H9 (cell line): Measurements from ENCODE around the gene MRPS15. TPM values are rescaled to one million over a fixed set of nuclear protein-coding genes. Genes with fewer than 3 reads are reported as not detected.

Experiments
- DNase-seq: peaks from one replicate; pipeline ENCODE4 v3.0.0-alpha.2; 2017
- H2AFZ ChIP-seq: one replicate; pipeline ENCODE4 v1.6.1; 2013; ENCODE audit warnings: mild to moderate bottlenecking, low read length, control low read depth, moderate library complexity
- H2AK5ac ChIP-seq: 2 replicates; pipeline ENCODE4 v1.6.1; 2013; ENCODE audit warnings: low read length, control low read depth, mixed read lengths; ENCODE audit not compliant: insufficient read length
- H2BK120ac ChIP-seq: one replicate; pipeline ENCODE4 v1.6.1; 2013; ENCODE audit warnings: low read depth, mild to moderate bottlenecking, low read length, control low read depth, inconsistent platforms; ENCODE audit not compliant: poor library complexity, severe bottlenecking
- H2BK12ac ChIP-seq: 2 replicates; pipeline ENCODE4 v1.6.1; 2013; ENCODE audit warnings: low read length, control low read depth, mixed read lengths, low read depth; ENCODE audit not compliant: insufficient read length
- H2BK15ac ChIP-seq: 2 replicates; pipeline ENCODE4 v1.6.1; 2013; ENCODE audit warnings: low read depth, low read length, control low read depth
- H2BK20ac ChIP-seq: one replicate; pipeline ENCODE4 v1.6.1; 2013; ENCODE audit warnings: low read depth, mild to moderate bottlenecking, low read length, control low read depth, inconsistent platforms; ENCODE audit not compliant: poor library complexity, severe bottlenecking
- H2BK5ac ChIP-seq: 2 replicates; pipeline ENCODE4 v1.6.1; 2013; ENCODE audit warnings: low read length, control low read depth, mixed read lengths; ENCODE audit not compliant: insufficient read length
- H3K14ac ChIP-seq: 2 replicates; pipeline ENCODE4 v1.6.1; 2013; ENCODE audit warnings: low read length, control low read depth; ENCODE audit not compliant: insufficient read depth
- H3K18ac ChIP-seq: 2 replicates; pipeline ENCODE4 v1.6.1; 2013; ENCODE audit warnings: low read depth, mild to moderate bottlenecking, mixed read lengths, low read length, control low read depth; ENCODE audit not compliant: insufficient read length
- H3K23ac ChIP-seq: 2 replicates; pipeline ENCODE4 v1.6.1; 2013; ENCODE audit warnings: low read length, control low read depth, mixed read lengths, low read depth; ENCODE audit not compliant: insufficient read length
- H3K23me2 ChIP-seq: 2 replicates; pipeline ENCODE4 v1.6.1; 2013; ENCODE audit warnings: low read depth, mild to moderate bottlenecking, mixed read lengths, low read length, control low read depth; ENCODE audit not compliant: insufficient read length, poor library complexity, severe bottlenecking
- H3K27ac ChIP-seq: 2 replicates; pipeline ENCODE4 v1.5.1; 2013; ENCODE audit warnings: low read length, control low read depth, mixed read lengths, low read depth; ENCODE audit not compliant: insufficient read length
- H3K27me3 ChIP-seq: 2 replicates; pipeline ENCODE4 v1.6.1; 2013; ENCODE audit warnings: low read length, control low read depth, inconsistent platforms; ENCODE audit not compliant: insufficient read depth
- H3K4ac ChIP-seq: 2 replicates; pipeline ENCODE4 v1.6.1; 2013; ENCODE audit warnings: low read depth, mild to moderate bottlenecking, control low read depth, inconsistent platforms, low read length, moderate library complexity
- H3K4me1 ChIP-seq: 2 replicates; pipeline ENCODE4 v1.6.1; 2013; ENCODE audit warnings: low read length, control low read depth, inconsistent platforms; ENCODE audit not compliant: insufficient read depth
- H3K4me2 ChIP-seq: 2 replicates; pipeline ENCODE4 v1.6.1; 2013; ENCODE audit warnings: low read length, control low read depth, mixed read lengths; ENCODE audit not compliant: insufficient read length, insufficient read depth
- H3K56ac ChIP-seq: 2 replicates; pipeline ENCODE4 v1.6.1; 2013; ENCODE audit warnings: low read depth, mild to moderate bottlenecking, mixed read lengths, low read length, control low read depth; ENCODE audit not compliant: insufficient read length
- H3K79me1 ChIP-seq: 2 replicates; pipeline ENCODE4 v1.6.1; 2013; ENCODE audit warnings: low read depth, mild to moderate bottlenecking, moderate library complexity, low read length, control low read depth, inconsistent platforms; ENCODE audit not compliant: insufficient read depth, poor library complexity, severe bottlenecking
- H3K79me2 ChIP-seq: 2 replicates; pipeline ENCODE4 v1.6.1; 2013; ENCODE audit warnings: low read length, control low read depth, inconsistent platforms; ENCODE audit not compliant: insufficient read depth
- H3K9ac ChIP-seq: 2 replicates; pipeline ENCODE4 v1.6.1; 2013; ENCODE audit warnings: low read length, control low read depth, mixed read lengths; ENCODE audit not compliant: insufficient read length; ENCODE audit errors: extremely low read depth
- H3K9me3 ChIP-seq: one replicate; pipeline ENCODE4 v1.6.1; 2013; ENCODE audit warnings: low read depth, low read length, inconsistent platforms; ENCODE audit not compliant: control insufficient read depth
- H3T11ph ChIP-seq: one replicate; pipeline ENCODE4 v1.6.1; 2013; ENCODE audit warnings: mild to moderate bottlenecking, low read length, control low read depth, inconsistent platforms
- H4K20me1 ChIP-seq: one replicate; pipeline ENCODE4 v1.6.1; 2013; ENCODE audit not compliant: control insufficient read depth, insufficient read length, insufficient read depth
- H4K5ac ChIP-seq: 2 replicates; pipeline ENCODE4 v1.6.1; 2013; ENCODE audit warnings: low read depth, mild to moderate bottlenecking, mixed read lengths, low read length, control low read depth; ENCODE audit not compliant: insufficient read length
- H4K8ac ChIP-seq: replicated peaks from 2 replicates; pipeline ENCODE4 v1.6.1; 2013; ENCODE audit warnings: low read length, control low read depth, mixed read lengths, low read depth; ENCODE audit not compliant: insufficient read length
- H4K91ac ChIP-seq: 2 replicates; pipeline ENCODE4 v1.6.1; 2013; ENCODE audit warnings: low read depth, mild to moderate bottlenecking, moderate library complexity, mixed read lengths, low read length, control low read depth; ENCODE audit not compliant: insufficient read length
- H3K27ac Mint-ChIP-seq, 3 experiments: 2 replicates in 2 of 3; 3 replicates in 1 of 3; pipeline ENCODE4 v1.8.0; 2020 to 2021; ENCODE audit warnings: mixed read lengths in 3 of 3, mild to moderate bottlenecking in 1 of 3, moderate library complexity in 1 of 3
- H3K27me3 Mint-ChIP-seq: 2 replicates; pipeline ENCODE4 v1.8.0; 2021; ENCODE audit warnings: low read depth, mild to moderate bottlenecking, moderate library complexity, mixed read lengths
- H3K36me3 Mint-ChIP-seq, 3 experiments: 2 replicates in 2 of 3; 3 replicates in 1 of 3; pipeline ENCODE4 v1.8.0; 2020 to 2021; ENCODE audit warnings: low read depth in 3 of 3, mixed read lengths in 3 of 3; ENCODE audit not compliant: insufficient read depth in 1 of 3
- H3K4me1 Mint-ChIP-seq, 2 experiments: 2 replicates each; pipeline ENCODE4 v1.8.0; 2020; ENCODE audit warnings: mixed read lengths in 2 of 2
- H3K4me3 Mint-ChIP-seq, 2 experiments: 2 replicates in 1 of 2; 3 replicates in 1 of 2; pipeline ENCODE4 v1.8.0; 2020 to 2021; ENCODE audit warnings: mild to moderate bottlenecking in 2 of 2, mixed read lengths in 2 of 2, moderate library complexity in 1 of 2
- H3K9me3 Mint-ChIP-seq, 2 experiments: 2 replicates in 1 of 2; 3 replicates in 1 of 2; pipeline ENCODE4 v1.8.0; 2020; ENCODE audit warnings: mild to moderate bottlenecking in 2 of 2, mixed read lengths in 2 of 2, moderate library complexity in 1 of 2
- CTCF ChIP-seq: fragments of 200-600 bp; sonication (generic); conservative IDR thresholded peaks from 3 replicates; pipeline ENCODE4 v1.8.0; 2021; ENCODE audit warnings: antibody characterized with exemption, mild to moderate bottlenecking
- WGBS: extraction: QIAGEN DNeasy Blood & Tissue Kit; methylation state at CpG from one replicate; pipeline ENCODE4 v1.1.7; 2013; ENCODE audit warnings: missing lambda C conversion rate, low lambda C conversion rate, mixed read lengths; ENCODE audit not compliant: insufficient read length; ENCODE audit errors: extremely low coverage; 5-methylcytosine and 5-hydroxymethylcytosine counted together
- total RNA-seq: library from RNA; stranded (reverse); gene quantifications from 2 replicates; pipeline ENCODE4 v1.2.1, GENCODE V29; 2021

MRPS15 gene
- total RNA-seq, 1 experiment from 2014 or later, result 111 TPM

- H3K27me3 Mint-ChIP-seq, result no peaks in the 10 kb centered on the region
- Histone ChIP-seq H3K4me2 (no peak overlapping the region), H4K91ac (no peak overlapping the region), H3K4ac (no peak overlapping the region), H3K23ac (no peak overlapping the region), H3T11ph (no peak overlapping the region), H3K27me3 (no peaks in the 10 kb centered on the region), H3K9me3 (no peaks in the 10 kb centered on the region), H3K4me1 (no peaks in the 10 kb centered on the region), H3K23me2 (peaks cover 4% of the 10 kb centered on the region), H4K8ac (no peak overlapping the region), H2BK15ac (no peak overlapping the region), H3K14ac (no peak overlapping the region), H3K27ac (no peak overlapping the region), H3K79me1 (no peaks in the 10 kb centered on the region), H3K18ac (no peak overlapping the region), H2AFZ (no peak overlapping the region), H3K79me2 (no peaks in the 10 kb centered on the region; the same call in 1 of the 2 replicates), H3K9ac (no peak overlapping the region), H2BK120ac (no peak overlapping the region), H3K56ac (no peak overlapping the region), H2AK5ac (no peak overlapping the region), H2BK5ac (no peak overlapping the region), H2BK12ac (no peak overlapping the region), H2BK20ac (no peak overlapping the region), H4K5ac (no peak overlapping the region), H4K20me1 (no peaks in the 10 kb centered on the region)
- peaks cover 38 to 78% (median 66%) of the 10 kb centered on the region in 3 experiments for H3K36me3 Mint-ChIP-seq
- WGBS, result no CpG with 5 or more reads among the region's 3 CpGs
- H3K4me3 Mint-ChIP-seq, result no peak overlapping the region
- no peak overlapping the region for H3K27ac Mint-ChIP-seq
- H3K9me3 Mint-ChIP-seq, result no peaks in the 10 kb centered on the region
- no peak for DNase-seq
- H3K4me1 Mint-ChIP-seq, result peaks cover 5 to 8% of the 10 kb centered on the region in 2 experiments
- no peak for TF ChIP-seq CTCF
Measured at GRCh38 chr1:36458910-36459309, 5.3 kb downstream of the MRPS15 start.
